ENCODE data around the gene WFIKKN2. TPM values are rescaled to one million over a fixed set of nuclear protein-coding genes. Genes with fewer than 3 reads are reported as not detected.
A peak's percentile ranks its signal among the peaks of the same experiment; 100 is the strongest.

The WFIKKN2 gene
- total and polyA plus RNA-seq, 2 of the 13 experiments (the other 11 are each of a cell fraction or from before 2014, with no cell fraction given) = not detected

GRCh38 chr17:50890675-50891516, 55.5 kb downstream of the WFIKKN2 start (continued):
- TF ChIP-seq ZBTB49 (CRISPR knock-in tag; IDR thresholded peaks at IDR 0.05; ENCODE audit: borderline replicate concordance) (no peak), AKNA (CRISPR knock-in tag; IDR thresholded peaks at IDR 0.05; ENCODE audit: borderline replicate concordance) (no peak), NR1H2 (CRISPR knock-in tag; IDR thresholded peaks at IDR 0.05; ENCODE audit: borderline replicate concordance, low read depth) (no peak), RFX1 (IDR thresholded peaks at IDR 0.05) (no peak), ZBTB10 (CRISPR knock-in tag; IDR thresholded peaks at IDR 0.05; ENCODE audit: borderline replicate concordance) (no peak), NCOA1 (CRISPR knock-in tag; IDR thresholded peaks at IDR 0.05) (no peak), ZNF354B (CRISPR knock-in tag; IDR thresholded peaks at IDR 0.05) (no peak), YEATS4 (CRISPR knock-in tag; IDR thresholded peaks at IDR 0.05; ENCODE audit: borderline replicate concordance) (peak; percentile 54; the same call in 1 of the 2 replicates), NFKB2 (CRISPR knock-in tag; IDR thresholded peaks at IDR 0.05; ENCODE audit: borderline replicate concordance) (no peak), THRA (CRISPR knock-in tag; IDR thresholded peaks at IDR 0.05; ENCODE audit: borderline replicate concordance) (peak; percentile 85), PHF5A (CRISPR knock-in tag; IDR thresholded peaks at IDR 0.05; ENCODE audit: low read depth, unreplicated experiment) (no peak), KLF16 (CRISPR knock-in tag; IDR thresholded peaks at IDR 0.05) (peak in 1 of 2 experiments; percentile 72; a peak in 1 of 4 replicates), MAFG (CRISPR knock-in tag; IDR thresholded peaks at IDR 0.05) (no peak)
